Measurements from ENCODE around the gene RAET1L.
A peak's percentile ranks its signal among the peaks of the same experiment; 100 is the strongest.
"Not testable (repeated sequence)": the region's sequence is repeated elsewhere in the genome, so short reads cannot be mapped to it uniquely, and the experiment has no call there.

Gene RAET1L

DNA sequence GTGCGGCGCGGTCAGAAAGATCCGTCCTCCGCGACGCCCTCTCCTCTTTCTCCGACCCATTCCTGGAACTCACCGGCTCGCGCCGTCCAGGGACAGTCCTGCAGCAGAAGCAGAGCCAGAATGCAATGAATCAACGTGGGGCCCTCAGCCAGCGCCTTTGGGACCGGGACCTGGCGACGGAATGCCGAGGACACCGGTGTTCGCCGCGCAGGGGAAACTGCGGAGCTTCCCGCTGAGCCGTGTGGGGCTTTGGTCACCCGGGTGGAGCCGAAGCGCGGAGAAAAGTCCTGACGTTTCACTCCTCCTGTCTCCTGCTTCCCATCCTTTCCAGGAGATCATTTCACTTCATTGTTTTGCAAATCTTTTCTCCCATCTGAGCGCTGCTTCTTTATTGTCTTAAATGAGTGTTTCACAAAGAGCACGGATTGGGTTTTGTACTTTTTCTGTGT lies 35.1 kb downstream of the RAET1L start:
- no peak for DNase-seq

DNA sequence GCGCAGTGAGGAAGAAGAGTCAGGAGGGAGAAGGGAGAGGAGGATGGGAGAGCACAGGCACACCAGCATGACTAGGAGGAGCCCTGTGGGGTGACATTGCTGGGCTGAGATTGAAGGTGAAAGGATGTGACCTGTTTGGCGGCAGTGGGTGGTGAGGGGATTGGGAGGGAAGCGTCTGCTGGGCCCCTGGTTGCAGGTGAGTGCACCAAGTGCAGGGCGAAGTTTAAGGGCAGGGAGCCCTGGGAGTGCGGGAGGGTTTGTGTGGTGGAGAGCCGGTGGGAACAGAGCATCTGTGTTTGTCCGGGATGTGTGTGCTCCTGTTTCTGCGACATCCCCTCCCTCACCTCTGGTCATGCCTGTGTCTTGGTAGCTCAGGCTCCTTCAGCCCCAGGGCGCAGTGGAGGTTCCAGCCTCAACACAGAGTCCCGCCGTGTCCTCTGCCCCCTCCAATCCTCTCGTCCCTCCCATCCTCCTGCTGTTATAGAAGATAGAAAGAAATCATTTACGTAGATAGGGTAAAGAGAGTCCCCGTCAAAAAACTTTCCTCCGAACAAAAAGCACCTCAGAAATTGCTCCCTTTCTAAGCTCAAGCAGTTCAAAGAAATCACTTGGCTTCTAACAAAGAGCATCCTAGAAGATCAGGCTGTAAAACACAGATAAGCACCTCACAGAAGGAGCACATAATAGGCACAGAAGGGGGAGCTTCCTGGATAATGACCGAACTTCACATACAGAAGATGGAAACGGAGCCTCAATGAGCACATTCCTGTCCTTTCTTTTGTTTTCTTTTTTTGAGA lies 36.6 kb downstream of the RAET1L start:
- DNase-seq, result no peak

DNA sequence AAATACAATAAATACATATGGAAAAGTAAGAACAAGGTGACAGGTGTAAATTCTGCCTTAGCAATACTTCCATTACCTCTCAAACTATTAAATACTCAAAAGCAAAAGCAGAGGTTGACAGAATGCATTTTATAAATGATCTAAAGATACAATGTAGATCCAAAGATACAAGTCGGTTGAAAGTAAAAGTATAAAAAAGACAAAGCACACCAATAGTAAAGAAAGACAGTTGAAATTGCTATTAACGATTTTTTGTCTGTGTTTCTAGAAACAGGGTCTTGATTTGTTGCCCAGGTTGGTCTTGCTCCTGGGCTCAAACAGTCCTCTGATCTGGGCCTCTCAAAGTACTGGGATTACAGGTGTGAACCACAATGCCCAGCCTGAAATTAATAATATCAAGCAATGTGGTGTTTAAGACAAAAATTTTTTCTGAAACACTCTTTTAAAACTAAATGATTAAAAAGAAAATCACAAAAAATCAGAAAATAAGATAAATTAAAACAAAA lies 37.7 kb downstream of the RAET1L start:
- DNase-seq, result no peak

DNA sequence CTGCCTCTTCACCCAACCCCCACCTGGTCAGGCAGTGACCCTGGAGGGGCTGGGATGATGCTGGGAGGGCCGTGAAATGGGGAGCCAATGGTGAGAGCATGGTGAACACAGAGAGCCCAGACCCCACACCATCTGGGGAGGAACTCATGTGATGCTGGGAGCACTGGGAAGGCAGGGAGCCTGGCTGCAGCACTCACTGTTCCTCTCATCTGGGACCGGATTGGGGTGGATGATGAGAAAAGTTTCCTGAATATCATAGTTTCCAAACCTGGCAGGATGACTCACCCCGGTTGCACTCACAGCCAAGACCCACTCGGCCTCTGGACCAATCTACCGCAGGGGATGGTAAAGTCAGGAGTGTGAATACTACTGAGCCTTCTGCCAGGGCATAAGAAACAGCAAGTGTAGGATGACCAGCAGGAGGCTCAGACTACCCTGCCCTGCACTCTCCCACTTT lies 39.8 kb downstream of the RAET1L start:
- no peak for DNase-seq

DNA sequence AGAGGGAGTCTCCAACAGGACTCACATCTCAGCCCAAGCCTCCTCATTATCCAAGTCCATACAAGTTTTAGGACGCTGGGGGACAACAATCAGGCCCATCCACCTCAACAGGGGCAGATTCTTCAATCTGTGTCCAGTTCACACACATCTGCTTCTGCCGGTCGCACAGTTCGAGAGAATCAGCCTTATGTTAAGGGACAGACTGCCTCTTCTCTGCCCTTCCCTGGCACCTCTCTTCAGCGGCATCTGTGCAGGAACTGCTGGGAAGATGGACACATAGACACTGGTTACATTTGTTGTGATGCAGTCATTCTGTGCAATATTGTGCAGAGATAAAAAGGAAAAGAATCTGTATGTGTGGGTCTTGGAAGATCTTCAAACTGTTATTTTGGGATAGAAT lies 40.6 kb downstream of the RAET1L start:
- no peak for DNase-seq

DNA sequence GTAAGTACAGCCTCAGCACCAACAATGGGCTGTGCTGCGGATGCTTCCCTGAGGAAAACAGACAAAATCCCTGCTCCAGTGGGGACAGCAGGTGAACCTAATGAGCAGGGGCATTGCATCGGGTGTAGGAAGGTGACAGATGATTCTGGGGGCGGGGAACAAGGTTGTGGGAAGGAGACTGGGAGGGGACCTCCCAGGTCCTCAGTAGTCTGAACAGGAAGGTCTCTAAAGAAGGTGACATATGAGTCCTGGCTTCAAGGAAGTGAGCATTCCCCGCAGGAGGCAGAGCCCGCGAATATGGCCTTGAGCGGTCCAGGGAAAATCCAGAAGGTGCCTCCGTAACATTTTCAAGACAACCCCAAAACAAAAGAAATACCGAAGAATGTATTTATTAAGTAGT lies 42.2 kb downstream of the RAET1L start:
- DNase-seq, result no peak

DNA sequence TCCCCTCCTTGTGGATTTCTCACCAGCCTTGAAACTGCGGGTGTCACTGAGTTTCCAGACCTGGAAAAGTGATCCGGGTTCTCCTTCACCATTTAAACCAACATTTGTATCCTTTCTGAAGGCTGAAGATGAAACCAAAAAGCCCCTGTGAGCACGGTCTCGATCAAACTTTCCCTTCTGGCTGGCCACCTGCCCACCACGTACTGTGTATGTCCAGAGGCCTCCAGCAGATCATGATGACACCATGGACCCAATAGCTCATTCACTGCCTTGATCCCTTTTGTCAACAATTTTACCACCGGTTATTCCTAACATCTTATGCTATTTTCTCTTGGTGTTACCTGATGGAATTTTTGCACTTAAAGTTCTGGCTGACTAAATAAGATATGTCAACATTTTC lies 46.0 kb downstream of the RAET1L start:
- no peak for DNase-seq

DNA sequence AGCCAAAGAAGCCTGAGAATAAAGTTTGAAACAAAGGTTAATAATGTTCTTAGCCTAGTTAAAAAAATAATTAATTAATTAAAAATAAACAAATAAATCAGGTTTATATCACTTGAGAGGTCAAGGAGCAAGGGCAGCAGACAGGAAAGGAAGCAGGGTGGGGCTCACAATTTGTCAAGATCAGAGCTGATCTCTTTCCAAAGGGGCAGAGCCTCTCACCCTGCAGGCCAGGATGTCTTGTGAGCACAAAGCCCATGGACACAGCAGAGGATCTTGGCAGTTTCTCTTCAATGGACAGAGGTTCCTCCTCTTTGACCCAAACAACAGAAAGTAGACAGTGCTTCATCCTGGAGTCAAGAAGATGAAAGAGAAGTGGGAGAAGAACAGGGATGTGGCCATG lies 46.7 kb downstream of the RAET1L start:
- DNase-seq, result no peak

DNA sequence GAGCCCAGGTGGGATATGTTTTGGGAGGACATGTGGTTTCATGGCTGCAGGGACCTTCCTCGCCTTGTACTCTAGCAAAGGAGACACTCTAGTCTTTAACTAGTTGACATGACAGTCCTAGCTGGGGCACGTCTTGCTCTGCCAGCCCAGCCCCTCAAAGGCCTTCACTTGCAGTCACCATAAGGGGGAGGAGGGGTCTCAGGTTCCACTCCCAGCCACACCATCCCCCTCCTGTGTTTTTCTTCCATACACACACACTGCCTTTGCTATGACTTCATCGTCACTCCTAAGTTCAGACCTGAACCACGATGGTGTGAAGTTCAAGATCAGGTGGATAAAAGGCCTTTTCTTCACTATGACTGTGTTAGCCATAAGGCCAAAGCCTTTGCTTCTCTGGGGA lies 48.1 kb downstream of the RAET1L start:
- DNase-seq, result no peak

DNA sequence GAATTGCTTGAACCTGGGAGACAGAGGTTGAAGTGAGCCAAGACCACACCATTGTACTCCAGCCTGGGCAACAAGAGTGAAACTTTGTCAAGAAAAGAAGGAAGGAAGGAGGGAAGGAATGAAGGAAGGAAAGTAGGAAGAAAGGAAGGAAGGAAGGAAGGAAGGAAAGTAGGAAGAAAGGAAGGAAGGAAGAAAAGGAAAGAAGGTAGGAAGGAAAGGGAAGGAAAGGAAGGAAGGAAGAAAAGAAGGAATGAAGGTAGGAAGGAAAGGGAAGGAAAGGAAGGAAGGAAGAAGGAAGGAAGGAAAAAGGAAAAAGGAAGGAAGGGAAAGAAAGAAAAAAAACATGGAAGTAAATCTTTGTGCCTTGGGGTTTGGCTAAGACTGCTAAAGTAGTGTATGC lies 49.9 kb downstream of the RAET1L start:
- DNase-seq, result no peak

DNA sequence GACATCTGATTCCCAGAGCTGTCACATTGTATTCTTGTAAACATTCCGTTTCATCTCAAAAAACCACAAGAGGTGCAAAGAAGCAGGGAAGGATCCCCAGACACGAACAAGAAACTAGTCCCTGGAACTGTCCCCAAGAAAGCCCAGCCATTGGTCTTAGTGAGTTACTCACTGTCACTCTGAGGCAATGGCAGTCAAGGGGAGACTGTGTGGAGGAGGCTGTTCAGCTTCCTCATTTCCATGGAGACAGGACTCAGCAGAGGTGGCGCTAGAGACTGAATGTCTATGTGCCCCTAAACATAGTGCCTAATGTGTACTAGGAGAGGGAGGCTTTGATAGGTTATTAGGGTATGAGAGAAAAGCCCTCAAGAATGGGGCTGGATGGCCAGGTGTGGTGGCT lies 50.5 kb downstream of the RAET1L start:
- no peak for DNase-seq

DNA sequence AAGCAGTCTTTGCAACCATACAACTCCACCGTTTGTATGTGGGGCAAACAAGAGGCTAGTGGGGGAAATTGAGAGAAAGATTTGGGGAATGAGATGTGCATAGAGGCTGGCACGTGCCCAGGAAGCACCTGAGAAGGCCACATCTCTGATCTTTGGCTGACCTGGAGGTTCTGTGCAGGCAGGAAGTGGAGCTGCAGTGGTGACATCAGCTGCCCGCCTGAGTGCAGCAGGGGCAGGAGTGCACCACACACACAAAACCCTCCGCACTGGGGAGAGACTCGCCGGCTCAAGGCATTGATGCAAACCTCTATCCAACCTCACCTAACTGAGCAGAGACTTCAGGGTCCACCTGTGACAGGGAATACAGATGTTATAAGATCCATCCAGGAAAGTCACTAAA lies 50.9 kb downstream of the RAET1L start:
- not testable (repeated sequence) for DNase-seq

DNA sequence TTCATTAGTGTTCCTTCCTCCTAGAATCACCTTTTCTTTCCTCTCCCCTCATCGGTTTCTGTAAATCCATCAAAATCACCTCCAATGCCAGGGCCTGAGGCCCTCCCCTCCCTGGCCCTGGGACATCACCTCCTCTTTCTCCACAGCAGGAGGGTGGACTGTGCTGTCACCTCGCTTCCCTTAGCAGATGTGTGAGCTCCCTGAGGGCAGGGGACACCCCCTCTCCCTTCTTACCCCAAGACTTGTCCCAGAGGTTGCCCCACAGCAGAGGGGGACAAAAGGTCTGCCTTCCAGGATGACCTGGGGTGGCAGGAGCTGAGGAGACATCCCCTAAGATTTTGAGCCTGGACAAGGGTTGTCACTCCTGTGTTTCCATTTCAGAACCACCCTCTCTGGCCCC lies 55.7 kb downstream of the RAET1L start:
- peak; percentile 46 for DNase-seq

DNA sequence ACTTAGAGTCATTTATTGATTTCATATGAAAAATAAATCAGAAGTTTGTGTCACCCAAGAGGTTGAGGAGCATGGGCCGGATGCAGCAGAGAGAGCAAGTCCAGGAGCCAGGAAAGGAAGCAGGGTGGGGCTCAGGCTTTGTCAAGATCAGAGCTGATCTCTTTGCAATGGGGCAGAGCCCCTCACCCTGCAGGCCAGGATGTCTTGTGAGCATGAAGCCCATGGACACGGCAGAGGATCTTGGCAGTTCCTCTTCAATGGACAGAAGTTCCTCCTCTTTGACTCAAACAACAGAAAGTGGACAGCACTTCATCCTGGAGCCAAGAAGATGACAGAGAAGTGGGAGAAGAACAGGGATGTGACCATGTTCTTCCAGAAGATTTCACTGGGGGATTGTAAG lies 56.4 kb downstream of the RAET1L start:
- peak; percentile 42 for DNase-seq

Data from activated CD8-positive, alpha-beta memory T cell treated with anti-CD3 and anti-CD28 coated beads for 24 hours (primary cell).